ENCODE data around the gene CD52.

- no peak for TF ChIP-seq CTCF (IDR thresholded peaks at IDR 0.05)
- no peak for TF ChIP-seq POLR2A (IDR thresholded peaks at IDR 0.05)
Observed at GRCh38 chr1:26350343-26350700, 32.6 kb downstream of the CD52 start.
